Esophagus mucosa (tissue), 1 donor: ENCODE data around the gene RASA3. TPM values are rescaled to one million over a fixed set of nuclear protein-coding genes. Genes with fewer than 3 reads are reported as not detected.

ENCODE experiments used
- ATAC-seq: fragments of 200-7000 bp; cut with Tn5 transposase; one replicate; pipeline ENCODE4 v1.9.1; 2020
- total RNA-seq: library from RNA; stranded (reverse); gene quantifications from one replicate; pipeline ENCODE4 v1.2.4, GENCODE V29; 2023
- donor health status: DM: yes; HTN: yes; CAD: no.

RASA3 gene
- total RNA-seq, 1 donor from 2014 or later, result 1.6 TPM

DNA sequence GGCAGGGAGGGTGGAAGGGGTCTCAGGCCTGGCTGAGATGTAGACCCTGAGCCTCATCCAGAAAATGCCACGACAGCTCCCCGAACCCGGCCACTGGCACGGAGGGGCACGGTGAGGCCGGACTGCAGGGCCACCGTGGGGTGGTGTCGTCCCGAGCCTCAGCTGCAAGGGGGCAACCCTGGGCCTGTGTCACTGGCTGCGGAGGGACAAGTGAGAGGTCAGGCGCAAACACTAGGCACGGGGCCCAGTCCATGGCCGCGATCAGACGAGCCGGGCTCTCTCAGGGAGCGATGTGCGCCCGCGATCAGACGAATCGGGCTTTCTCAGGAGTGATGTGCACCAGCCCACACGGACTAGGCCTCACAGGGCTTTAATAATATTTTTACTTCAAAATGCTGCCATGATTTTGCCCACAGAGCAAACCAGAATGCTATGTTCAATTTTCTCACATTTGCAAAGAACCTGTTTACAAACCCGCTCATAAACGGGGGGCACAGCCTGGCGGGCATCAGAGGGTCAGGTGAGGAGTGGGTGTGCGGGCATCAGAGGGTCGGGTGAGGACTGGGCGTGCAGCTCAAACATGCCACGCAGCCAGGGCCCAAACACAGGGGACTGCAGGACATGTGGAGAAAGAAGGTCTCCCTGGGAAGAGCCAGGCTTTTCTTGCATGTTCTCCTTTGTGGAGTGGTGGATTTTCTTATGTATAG lies 115.9 kb downstream of the RASA3 start:
- ATAC-seq, result no peak

DNA sequence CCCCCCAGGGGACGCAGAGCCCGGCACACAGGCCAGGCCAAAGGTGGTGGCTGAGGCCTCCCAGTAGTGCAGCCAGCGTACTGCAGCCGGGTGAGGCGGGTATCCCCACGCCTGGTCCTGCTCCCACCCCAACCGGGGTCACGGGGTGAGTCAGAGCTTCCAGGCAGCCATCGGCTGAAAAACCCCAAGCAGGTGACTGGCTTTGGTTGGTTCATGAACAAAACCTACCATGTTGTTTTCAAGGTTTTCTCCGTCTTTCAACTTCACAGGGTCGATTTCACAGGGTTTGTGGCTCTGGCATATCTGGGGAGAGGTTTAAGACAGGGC lies 116.5 kb downstream of the RASA3 start:
- peak; percentile 10 for ATAC-seq

DNA sequence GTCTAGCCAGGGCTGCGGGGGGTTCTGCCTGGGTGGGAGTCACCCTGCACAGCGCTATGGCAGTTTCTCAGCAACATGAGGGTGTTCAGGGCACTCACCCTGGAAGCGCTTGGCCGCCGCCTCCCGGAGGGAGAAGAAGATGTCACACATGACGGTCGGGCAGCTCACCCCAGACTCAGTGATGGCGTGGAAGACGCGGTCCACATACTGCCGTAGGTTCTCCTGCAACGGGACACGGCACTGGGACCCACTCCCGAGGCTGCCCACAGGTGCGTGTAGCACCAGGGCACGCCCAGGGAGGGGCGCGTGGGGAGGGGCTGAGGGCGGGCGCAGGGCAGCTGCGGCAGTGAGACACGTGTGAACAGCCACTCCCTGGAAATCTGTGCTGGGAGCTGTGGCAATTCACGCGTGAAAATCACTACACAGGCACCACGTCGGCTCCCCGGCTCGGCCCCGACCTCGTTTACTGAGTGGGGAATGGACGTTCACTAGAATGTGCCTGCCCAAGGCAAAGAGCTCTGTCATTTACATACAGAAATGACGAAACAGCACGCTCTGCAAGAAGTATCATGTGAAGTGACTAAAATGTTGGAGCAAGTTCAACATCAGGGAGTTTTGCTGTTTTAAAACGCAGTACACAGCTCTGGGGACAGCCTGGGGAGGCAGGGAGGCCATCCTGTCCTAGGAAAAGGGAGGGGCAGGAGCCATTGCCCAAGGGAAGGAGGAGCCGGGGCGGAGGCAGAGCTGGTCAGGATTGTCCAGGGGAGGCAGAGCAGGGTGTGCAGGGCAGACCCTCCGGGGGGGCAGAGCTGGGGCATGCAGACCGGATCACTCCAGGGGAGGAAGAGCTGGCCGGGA lies 117.1 kb downstream of the RASA3 start:
- peak; percentile 75 for ATAC-seq

DNA sequence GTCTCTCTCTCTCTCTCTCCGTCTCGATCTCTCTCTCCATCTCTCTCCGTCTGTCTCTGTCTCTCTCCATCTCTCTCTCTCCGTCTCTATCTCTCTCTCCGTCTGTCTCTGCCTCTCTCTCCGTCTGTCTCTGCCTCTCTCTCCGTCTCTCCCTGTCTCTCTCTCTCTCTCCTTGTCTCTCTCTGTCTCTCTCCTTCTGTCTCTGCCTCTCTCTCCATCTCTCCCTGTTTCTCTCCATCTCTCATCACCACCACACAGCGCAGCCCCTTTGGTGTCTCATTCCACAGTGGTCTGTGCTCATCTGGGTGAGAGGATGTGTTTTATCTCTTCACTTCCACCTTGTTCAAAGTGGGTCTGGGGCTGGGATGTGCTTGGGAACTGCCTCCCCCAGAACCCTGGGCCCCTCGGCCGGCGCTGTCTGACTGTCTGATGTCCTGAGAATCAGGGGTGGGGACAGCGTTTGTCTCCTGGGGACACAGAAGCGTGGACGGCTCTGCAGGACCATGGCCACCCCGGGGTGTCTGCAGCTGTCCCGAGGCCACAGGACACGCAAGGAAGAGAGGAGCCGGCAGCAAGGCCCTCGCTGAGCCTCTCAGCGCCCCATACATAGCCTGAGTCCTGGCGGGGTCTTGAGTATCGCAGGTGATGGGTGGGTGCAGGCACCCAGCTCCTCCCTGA lies 118.3 kb downstream of the RASA3 start:
- no peak for ATAC-seq

DNA sequence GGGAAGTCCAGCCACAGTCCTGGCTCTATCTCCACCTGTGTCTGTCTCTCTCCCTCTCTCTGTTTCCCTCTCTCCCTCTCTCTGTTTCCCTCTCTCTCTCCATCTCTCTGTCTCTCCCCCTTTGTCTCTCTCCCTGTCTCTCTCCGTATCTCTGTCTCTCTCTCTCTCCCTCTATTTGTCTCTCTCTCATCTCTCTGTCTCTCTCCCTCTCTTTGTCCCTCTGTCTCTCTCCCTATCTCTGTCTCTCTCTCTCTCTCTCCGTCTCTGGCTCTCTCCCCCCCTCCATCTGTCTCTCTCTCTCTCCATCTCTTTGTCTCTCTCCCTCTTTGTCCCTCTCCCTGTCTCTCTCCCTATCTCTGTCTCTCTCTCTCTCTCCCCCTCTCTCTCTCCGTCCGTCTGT lies 119.1 kb downstream of the RASA3 start:
- no peak for ATAC-seq

DNA sequence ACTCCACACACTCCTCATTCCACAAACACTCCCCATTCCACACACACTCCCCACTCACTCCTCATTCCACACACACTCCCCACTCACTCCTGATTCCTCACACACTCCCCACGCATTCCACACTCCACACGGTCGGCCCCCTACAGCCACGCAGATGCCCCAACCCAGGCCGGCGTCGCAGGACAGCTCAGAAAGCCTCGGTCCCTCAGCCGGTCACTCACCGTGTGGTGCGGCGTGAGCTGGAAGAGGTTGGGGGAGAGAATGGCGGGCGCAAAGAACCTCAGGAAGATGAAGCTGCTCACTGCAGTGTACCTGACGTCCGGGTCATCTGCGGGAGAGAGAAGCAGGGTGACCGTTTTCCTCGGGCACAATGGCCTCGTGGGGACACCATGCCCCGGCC lies 119.5 kb downstream of the RASA3 start:
- ATAC-seq, result no peak

DNA sequence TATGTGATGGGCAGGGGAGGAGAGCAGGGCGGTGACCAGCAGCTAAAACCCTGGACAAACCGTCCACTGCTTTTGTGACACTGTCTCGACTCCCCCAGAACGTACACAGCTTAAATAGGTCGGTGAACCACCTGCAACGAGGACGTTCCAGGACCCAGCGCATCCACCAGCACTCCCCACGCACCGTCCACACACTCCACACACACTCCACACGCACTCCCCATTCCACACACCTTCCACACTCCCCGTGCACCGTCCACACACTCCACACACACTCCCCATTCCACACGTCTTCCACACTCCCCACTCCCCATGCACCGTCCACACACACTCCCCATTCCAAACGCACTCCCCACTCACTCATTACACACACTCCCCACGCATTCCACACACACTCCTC lies 120.3 kb downstream of the RASA3 start:
- no peak for ATAC-seq

DNA sequence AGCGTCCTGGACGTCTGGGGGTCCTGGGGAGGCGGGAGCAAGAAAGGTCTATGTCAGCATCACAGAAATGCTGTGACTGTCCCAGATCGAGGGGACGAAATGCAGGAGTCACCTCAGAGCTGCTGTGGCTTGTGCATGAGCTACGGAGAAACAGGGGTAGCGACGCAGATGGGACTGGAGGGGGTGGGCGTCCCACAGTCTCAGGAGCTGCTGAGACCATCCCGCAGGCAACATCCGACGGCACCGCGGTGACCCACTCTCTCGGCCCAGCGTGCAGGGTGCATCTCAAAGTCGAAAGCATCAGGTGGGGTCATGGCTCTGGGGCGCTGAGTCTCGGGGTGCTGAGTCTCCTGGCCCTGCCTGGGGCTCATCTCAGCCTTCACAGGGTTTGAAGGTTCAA lies 121.2 kb downstream of the RASA3 start:
- ATAC-seq, result no peak

DNA sequence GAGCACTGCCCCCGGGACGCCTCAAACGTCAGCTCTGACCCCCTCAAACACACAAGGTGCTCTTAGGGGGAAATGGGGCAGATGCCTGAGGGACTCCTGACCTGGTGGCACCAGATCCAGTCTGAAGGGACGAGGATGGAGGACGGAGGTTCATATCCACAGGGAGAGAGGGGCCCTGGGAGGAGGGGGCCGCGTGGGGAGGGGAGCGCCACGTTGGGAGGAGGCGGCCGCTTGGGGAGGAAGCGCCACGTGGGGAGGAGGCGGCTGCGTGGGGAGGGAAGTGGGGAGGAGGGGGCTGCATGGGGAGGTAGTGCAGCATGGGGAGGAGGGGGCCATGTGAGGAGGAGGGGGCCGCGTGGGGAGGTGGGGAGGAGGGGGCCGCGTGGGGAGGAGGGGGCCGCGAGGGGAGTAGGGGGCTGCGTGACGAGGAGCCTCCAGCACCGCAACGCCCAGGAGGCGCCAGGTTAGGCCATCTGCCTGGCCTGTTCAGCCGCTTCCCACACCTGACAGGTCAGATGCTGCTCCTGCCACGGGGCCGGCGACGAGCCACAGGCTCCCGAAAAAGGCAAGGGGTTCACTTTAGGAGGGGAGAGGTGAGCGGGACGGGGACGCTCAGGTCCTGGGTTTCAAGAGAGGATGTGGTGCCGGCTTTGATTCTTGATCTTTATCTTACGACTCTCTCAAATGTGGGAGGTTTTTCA lies 121.9 kb downstream of the RASA3 start:
- ATAC-seq, result no peak

DNA sequence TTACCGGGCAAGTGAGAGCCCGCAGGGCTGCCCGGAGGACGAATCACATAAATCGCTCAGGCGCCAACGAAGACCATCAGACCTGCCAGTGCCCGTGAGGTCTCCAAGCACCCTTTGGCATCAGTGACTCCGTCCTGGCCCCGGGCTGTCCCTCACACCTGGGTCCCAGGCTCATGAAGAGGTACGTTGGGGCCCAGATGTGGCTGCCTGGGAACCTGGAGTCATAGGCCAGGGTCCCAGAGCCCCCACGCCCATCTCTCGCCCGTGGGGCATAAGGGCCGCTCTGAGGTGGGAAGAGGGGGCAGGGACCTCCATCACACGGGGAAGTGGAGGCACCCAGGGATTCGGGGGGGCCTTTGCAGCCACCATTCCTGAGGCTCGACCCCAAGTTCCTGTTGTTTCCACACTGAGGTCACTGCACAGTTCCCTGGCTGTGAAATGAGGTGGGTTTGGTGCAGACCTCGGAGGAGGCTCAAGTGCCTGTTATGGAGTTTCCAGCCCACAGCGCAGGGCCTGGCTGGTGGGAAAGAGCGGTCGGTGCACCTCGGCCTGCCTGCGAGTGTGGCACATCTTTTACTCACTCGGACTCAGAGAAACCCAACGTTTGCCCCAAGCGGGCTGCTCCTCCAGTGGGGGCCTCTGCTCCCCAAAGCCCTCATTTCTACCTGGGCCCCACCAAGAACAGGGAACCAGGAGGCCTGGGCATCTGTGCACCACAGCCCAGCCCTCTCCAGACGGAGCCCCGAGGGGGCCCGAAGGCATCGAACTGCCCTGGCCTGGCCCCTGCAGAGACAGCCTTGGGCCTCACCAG lies 122.6 kb downstream of the RASA3 start:
- no peak for ATAC-seq

DNA sequence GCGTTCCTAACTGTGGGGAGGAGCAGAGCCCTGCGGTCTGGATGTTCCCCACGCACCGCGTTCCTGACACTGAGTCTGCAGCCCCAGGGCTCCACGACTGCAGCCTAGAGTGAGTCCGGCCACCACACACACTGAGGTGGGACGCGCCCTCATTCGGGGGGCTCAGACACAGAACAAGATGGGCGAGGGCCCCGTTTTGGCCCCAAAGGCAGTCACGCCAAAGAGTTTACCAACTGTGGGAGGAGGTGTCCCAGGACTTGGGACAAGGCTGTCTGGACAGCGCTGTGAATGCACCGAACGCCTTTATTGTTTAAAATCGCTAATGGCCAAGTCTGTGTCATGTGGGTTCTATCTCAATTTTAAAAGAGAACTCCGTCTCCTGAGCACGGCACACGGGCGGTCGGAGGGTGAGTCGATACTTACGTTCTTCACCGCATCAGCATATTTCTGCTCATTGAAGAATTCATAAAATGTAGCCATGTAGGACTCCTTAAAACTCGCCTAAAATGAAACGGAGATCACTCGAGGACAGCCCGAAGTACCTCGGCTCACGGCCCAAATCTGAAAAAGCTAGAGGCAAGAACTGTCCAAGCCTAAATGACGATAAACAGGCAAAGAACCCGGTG lies 123.3 kb downstream of the RASA3 start:
- no peak for ATAC-seq

DNA sequence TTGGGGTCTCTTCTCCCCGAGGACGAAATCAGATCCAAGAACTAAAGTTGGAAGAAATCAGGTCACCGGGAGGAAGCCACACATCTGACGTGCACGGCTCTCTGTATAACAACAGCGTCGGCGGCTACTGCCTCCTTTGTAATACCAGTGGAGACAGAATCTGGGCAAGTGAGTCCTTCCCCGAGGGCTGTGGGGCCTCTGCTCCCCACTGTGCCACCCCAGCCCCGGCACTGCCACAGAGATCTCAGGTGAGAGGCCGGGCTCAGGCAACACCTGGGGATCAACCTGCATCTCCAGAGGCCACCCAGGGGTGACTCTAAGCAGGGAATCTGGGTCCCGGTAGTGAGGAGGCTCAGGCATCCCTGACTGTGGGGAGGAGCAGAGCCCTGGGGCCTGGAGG lies 124.9 kb downstream of the RASA3 start:
- no peak for ATAC-seq

DNA sequence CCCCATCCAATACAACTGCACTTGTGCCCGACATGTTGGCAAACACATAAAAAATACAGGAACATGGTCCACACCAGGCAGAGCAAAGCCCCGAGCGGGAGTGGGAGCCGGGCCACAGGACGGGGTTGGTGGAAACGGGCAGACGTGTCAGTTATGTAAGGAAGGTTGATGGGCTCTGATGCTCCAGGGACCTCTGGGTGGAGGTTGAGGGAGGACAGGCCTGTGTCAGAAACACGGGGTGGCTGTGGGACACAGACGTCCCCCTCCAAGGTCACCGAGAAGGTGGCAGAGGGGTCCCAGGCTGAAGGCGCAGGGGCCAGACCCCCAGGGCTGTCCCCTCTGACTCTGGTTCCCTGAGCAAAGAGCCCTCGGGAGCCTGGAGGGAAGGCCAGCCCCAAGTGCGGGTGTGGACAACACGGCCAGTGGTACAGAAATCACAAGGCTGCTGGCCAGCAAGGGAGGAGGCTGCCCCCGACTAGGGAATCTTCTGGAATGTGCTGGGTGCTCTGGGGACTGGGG lies 127.2 kb downstream of the RASA3 start:
- ATAC-seq, result no peak

DNA sequence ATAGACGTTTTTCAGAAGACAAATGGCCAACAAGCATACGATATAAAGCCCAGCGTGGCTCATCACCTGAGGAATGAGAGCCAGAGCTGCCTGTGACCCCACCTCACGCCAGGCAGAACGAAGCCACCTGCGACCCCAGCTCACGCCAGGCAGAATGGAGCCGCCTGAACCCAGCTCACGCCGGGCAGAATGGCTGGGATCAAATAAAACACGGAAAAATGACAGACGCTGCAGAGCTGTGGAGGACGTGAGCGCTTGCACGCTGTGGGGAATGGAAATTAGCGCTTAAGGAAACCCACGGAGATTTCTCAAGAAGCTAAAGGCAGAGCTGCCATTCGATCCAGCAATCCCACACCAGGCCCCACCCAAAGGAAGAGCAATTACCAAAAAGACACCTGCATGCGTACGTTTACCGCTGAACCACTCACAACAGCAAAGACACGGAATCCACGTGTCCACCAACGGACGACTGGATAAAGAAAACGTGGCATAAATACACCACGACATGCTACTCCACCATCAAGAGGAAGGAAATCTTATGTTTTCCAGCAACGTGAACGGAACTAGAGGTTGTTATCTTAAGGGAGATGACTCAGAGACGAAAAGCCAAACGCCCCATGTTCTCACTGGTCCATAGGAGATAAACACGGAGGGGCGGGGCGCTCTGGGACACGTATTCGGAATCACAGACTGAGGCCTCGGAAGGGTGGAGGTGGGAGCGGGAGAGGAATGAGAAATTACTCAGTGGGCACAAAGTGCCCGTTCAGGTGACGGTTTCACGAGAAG lies 127.8 kb downstream of the RASA3 start:
- no peak for ATAC-seq

DNA sequence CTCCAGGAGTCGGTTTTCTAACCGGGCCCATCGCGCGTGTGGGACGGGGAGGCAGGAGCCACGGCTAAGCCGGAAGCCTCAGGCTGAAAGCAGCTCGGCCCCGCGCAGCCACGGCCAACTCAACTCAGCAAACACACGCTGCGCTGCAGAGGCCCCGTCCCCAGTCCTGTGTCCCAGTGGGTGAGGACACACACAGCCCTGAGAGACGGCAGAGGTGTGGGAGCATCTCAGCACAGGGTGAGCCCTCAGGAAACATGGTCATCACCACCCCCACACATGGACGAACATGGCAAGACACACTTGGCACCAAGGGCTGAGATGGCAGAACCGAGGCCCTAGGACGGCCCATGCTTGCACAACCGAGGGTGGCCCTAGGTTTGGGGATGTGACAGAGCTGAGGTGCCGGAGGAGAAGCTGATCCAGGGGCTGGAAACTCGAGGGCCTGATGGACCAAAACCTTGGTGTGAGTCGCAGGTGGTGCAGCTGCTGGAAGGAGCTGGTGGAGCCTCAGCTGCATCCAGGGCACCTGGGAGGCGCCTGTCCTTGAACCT lies 129.6 kb downstream of the RASA3 start:
- no peak for ATAC-seq

DNA sequence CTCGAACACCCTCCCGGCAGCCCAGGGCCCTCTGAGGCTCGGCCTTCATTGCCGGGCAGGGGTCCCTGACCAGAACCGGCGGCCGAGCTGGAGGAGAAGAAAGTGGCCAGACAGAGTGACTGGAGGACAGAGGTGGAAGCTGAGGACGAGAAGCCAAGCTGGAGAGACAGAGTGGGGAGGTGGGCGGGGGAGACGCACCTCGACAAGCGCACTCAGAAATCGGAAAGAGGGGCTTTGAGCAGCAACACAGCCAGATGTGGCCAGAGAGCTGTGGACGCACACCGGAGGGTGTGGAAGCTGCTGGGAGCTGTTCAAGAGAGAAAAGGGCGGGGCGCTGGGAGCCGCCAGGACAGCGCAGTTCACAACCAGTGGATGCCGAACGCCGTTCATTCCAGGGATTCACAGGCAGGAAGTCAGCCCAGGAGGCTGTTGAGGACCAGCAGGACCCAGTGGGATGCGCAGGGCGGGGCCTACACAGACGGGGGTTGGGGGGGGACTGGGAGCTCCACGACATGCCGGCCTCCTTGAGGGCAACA lies 130.3 kb downstream of the RASA3 start:
- ATAC-seq, result no peak

DNA sequence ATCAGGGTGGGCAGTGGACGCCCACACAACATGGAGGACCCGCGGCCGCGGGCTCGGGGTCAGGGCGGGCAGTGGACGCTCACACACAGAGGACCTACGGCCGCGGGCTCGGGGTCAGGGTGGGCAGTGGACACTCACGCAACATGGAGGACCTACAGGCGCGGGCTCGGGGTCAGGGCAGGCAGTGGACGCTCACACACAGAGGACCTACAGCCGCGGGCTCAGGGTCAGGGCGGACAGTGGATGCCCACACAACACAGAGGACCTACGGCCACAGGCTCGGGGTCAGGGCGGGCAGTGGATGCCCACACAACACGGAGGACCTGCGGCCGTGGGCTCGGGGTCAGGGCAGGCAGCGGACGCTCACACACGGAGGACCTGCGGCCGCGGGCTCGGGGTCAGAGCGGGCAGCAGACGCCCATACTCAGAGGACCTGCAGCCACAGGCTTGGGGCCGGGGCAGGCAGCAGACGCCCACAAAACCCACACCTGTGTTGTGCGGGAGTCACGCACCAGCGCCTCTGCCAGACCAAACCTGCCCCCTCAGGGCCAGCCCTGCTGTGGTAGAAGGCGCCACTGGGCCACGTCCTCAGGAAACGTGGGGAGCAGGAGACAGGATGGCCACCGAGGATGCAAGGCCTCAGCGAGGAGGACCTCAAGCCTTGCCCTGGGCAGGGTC lies 131.0 kb downstream of the RASA3 start:
- ATAC-seq, result no peak

DNA sequence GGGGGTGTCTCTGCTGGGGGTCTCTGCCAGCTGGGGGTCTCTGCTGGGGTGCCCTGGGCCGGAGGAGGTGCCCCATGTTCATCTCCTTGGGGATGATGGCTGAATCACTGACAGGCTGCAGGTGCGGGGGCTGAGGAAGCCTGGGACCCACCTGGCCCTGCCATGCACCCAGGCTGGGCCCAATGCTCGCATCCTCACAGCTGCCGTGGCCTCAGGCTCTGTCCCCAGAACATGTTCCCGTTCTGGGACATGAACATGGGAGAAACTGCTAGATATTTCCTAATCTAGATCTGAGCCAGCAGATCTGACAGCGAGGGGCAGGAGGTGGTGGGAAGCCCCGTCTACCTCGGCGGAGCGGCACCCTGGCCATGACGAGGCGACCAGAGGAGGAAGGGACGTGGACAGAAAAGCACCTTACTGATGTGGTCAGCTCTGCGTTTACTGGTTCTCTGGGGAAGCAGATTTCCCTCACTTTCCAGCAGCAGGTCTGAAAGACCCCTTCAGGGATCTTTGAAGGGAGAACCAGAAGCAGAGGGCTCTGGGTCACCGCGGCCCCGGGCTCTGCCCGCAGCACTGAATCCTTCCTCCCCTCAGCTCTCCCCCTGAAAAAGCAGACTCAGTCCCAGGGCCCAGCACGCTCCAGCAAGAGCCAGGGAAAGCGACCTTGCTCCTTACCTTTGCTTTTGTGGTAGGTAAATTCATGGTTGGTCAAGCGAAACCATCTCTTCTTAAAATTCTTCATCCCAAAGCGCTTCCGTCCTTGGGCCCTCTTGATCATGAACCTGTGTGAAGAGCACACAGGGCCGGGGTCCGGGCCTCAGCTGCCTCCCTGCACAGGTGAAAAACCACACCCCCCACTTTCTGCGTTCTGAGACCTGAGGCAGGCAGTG lies 132.0 kb downstream of the RASA3 start:
- no peak for ATAC-seq

DNA sequence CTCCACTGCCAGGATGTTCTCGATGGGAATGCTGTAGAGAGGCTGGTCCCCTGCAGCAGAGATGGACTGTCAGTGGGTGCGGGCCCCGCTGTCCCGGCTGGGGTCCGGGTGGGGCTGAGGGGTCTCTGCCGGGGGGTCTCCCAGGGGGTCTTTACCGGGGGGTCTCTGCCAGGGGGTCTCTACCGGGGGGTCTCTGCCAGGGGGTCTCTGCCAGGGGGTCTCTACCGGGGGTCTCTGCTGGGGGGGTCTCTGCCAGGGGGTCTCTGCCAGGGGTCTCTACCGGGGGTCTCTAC lies 132.9 kb downstream of the RASA3 start:
- ATAC-seq, result no peak
